ENCODE results near the gene DIS3L2.

DIS3L2 gene

GRCh38 chr2:232353660-232354059 lies 392.1 kb downstream of the DIS3L2 start:
- TF ChIP-seq EZH2phosphoT487 (IDR thresholded peaks at IDR 0.05; ENCODE audit: borderline replicate concordance) (no peak), CTCF (conservative IDR thresholded peaks at IDR 0.05; ENCODE audit: low read length) (no peak)
- Histone ChIP-seq H3K4me1 (ENCODE audit: insufficient read depth, low read length, poor library complexity, severe bottlenecking) (peaks cover 7% of the 10 kb centered on the region), H3K79me2 (ENCODE audit: insufficient read depth, low read length) (no peaks in the 10 kb centered on the region), H3K4me3 (ENCODE audit: low read length, poor library complexity, severe bottlenecking) (no peak overlapping the region), H3K4me2 (ENCODE audit: low read depth, low read length, poor library complexity, severe bottlenecking) (no peak overlapping the region), H3K9me3 (ENCODE audit: insufficient read depth, low read depth, low read length) (no peaks in the 10 kb centered on the region), H3K9ac (ENCODE audit: low read depth, low read length, poor library complexity, severe bottlenecking) (no peak overlapping the region), H3K27me3 (ENCODE audit: insufficient read depth, low read length, poor library complexity, severe bottlenecking) (no peaks in the 10 kb centered on the region), H4K20me1 (ENCODE audit: insufficient read depth, low read length, poor library complexity, severe bottlenecking) (no peaks in the 10 kb centered on the region), H3K36me3 (ENCODE audit: insufficient read depth, low read length) (no peaks in the 10 kb centered on the region), H2AFZ (ENCODE audit: low read length) (no peak overlapping the region), H3K9me2 (replicated peaks; ENCODE audit: low read depth, low read length) (no peaks in the 10 kb centered on the region), H3F3A (ENCODE audit: low read depth) (no peaks in the 10 kb centered on the region)

GRCh38 chr2:232354069-232354468 lies 392.6 kb downstream of the DIS3L2 start:
- Histone ChIP-seq H3F3A (ENCODE audit: low read depth) (no peaks in the 10 kb centered on the region), H3K27me3 (ENCODE audit: insufficient read depth, low read length, poor library complexity, severe bottlenecking) (no peaks in the 10 kb centered on the region), H3K9me3 (ENCODE audit: insufficient read depth, low read depth, low read length) (no peaks in the 10 kb centered on the region), H3K9me2 (replicated peaks; ENCODE audit: low read depth, low read length) (no peaks in the 10 kb centered on the region), H3K4me1 (ENCODE audit: insufficient read depth, low read length, poor library complexity, severe bottlenecking) (peaks cover 3% of the 10 kb centered on the region), H3K9ac (ENCODE audit: low read depth, low read length, poor library complexity, severe bottlenecking) (no peak overlapping the region), H3K4me3 (ENCODE audit: low read length, poor library complexity, severe bottlenecking) (no peak overlapping the region), H2AFZ (ENCODE audit: low read length) (no peak overlapping the region), H3K36me3 (ENCODE audit: insufficient read depth, low read length) (no peaks in the 10 kb centered on the region), H3K4me2 (ENCODE audit: low read depth, low read length, poor library complexity, severe bottlenecking) (no peak overlapping the region), H3K79me2 (ENCODE audit: insufficient read depth, low read length) (no peaks in the 10 kb centered on the region), H4K20me1 (ENCODE audit: insufficient read depth, low read length, poor library complexity, severe bottlenecking) (no peaks in the 10 kb centered on the region)
- TF ChIP-seq EZH2phosphoT487 (IDR thresholded peaks at IDR 0.05; ENCODE audit: borderline replicate concordance) (no peak), CTCF (conservative IDR thresholded peaks at IDR 0.05; ENCODE audit: low read length) (no peak)

- no peak overlapping the region for H3K4me2 ChIP-seq (ENCODE audit: low read depth, low read length, poor library complexity, severe bottlenecking)
- H3K27me3 ChIP-seq (ENCODE audit: insufficient read depth, low read length, poor library complexity, severe bottlenecking), result no peaks in the 10 kb centered on the region
- H3K9ac ChIP-seq (ENCODE audit: low read depth, low read length, poor library complexity, severe bottlenecking), result no peak overlapping the region
- H3K79me2 ChIP-seq (ENCODE audit: insufficient read depth, low read length), result no peaks in the 10 kb centered on the region
- no peaks in the 10 kb centered on the region for H3F3A ChIP-seq (ENCODE audit: low read depth)
- no peak for TF ChIP-seq EZH2phosphoT487 (IDR thresholded peaks at IDR 0.05; ENCODE audit: borderline replicate concordance)
- TF ChIP-seq CTCF (conservative IDR thresholded peaks at IDR 0.05; ENCODE audit: low read length), result no peak
- no peaks in the 10 kb centered on the region for H3K9me3 ChIP-seq (ENCODE audit: insufficient read depth, low read depth, low read length)
- no peak overlapping the region for H2AFZ ChIP-seq (ENCODE audit: low read length)
- no peaks in the 10 kb centered on the region for H3K36me3 ChIP-seq (ENCODE audit: insufficient read depth, low read length)
- H3K9me2 ChIP-seq (replicated peaks; ENCODE audit: low read depth, low read length), result no peaks in the 10 kb centered on the region
- no peak overlapping the region for H3K4me3 ChIP-seq (ENCODE audit: low read length, poor library complexity, severe bottlenecking)
- H3K4me1 ChIP-seq (ENCODE audit: insufficient read depth, low read length, poor library complexity, severe bottlenecking), result peaks cover 34% of the 10 kb centered on the region
- no peaks in the 10 kb centered on the region for H4K20me1 ChIP-seq (ENCODE audit: insufficient read depth, low read length, poor library complexity, severe bottlenecking)
Observed at GRCh38 chr2:232361646-232362045, 400.1 kb downstream of the DIS3L2 start.
